GM21367 (cell line): Measurements from ENCODE around the gene PGA4.
"Not testable (repeated sequence)": the region's sequence is repeated elsewhere in the genome, so short reads cannot be mapped to it uniquely, and the experiment has no call there.

Experiments
- ATAC-seq: cut with Tn5 transposase; IDR thresholded peaks from one replicate; pipeline ENCODE4 v1.9.1; 2021; ENCODE audit not compliant: unreplicated experiment

The PGA4 gene

DNA sequence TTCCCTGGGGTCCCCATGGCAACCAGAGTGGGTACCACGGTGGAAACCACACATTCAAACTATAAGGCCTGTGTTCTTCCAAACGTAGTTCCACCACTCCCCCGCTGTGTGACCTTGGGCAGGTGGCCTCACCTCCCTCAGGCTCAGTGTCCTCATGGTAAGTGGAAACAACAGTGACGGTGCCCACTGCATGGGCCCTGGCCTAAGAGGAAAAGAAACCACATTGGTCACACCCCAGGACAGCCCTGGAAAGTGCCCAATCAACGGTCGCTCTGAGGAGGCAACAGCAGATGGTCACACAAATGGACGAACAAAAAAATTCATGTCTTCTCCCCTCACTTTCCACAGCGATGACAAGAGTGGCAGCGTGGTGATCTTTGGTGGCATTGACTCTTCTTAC, 25.9 kb downstream of the PGA4 start:
- ATAC-seq, result not testable (repeated sequence)

DNA sequence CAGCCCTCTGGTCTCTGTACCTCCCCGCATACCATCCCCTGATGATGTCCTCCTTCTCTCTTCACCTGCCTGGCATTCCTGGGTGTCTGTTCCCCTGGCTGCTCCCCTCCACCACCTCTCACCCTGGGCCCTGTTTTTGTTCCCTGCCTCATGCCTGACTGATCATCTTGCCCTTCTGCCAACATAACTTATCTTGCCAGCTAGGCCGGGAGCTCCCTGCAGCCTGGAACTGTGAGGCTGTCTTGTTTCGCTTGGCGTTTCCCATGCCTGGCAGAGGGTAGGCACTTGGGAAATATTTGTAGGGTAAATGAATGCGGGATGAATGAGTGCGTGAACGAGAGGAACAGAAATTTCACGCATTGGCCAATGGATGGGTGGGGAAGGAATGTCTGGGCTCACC, 27.1 kb downstream of the PGA4 start:
- not testable (repeated sequence) for ATAC-seq

DNA sequence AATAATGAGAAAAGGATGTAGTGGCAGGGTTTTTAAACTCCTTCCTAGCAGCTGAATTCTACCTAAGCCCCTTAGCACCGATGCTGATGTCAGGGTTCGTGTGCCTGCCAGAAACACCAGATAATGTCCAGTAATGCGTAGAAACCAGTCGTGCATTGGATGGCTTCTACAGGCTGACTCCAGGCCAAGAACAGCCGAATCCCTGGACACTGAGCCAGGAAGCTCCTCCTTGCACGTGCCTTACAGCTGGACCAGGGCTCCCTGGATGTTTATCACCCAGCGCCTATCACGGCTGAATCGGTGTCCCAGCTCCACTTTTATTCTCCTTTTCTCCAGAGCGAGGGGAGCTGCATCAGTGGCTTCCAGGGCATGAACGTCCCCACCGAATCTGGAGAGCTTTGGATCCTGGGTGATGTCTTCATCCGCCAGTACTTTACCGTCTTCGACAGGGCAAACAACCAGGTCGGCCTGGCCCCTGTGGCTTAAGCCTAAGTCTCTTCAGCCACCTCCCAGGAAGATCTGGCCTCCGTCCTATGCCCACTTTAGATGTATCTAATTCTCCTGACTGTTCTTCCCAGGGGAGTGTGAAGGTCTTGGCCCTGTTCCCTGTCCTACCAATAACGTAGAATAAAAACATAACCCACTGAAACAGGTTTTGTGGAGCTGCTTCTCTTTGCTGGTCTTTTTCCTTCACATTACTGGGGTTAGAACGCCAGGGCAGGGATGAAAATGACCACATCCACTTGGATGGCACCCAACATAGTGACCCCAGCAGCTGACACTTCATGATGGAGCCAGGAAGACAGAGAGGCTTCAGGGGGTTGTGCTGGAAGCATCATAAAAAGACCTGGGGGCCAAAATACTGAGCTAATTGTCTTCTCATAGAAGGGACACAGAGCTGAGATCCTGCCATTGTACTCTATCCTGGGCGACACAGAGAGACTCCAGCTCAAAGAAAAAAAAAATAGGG, 28.9 kb downstream of the PGA4 start:
- ATAC-seq, result not testable (repeated sequence)

DNA sequence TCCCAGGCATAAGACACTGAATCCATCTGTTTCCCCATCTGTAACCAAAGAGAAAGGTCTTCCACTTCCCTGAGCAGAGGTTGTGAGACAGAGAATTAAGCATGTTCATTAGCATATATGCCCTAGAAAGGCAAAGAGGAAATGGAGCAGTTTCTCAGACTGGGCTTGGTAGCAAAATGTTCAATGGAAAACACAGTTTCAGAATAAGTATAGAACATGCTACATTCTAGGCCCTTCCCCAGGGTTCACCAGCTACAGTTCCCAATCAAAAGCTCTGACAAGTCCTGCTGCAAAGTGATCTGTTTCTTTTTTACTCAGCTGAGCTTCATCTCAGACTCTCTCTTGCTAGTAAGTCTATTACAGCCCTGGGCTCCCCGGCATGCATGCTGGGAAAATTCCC, 30.2 kb downstream of the PGA4 start:
- not testable (repeated sequence) for ATAC-seq

DNA sequence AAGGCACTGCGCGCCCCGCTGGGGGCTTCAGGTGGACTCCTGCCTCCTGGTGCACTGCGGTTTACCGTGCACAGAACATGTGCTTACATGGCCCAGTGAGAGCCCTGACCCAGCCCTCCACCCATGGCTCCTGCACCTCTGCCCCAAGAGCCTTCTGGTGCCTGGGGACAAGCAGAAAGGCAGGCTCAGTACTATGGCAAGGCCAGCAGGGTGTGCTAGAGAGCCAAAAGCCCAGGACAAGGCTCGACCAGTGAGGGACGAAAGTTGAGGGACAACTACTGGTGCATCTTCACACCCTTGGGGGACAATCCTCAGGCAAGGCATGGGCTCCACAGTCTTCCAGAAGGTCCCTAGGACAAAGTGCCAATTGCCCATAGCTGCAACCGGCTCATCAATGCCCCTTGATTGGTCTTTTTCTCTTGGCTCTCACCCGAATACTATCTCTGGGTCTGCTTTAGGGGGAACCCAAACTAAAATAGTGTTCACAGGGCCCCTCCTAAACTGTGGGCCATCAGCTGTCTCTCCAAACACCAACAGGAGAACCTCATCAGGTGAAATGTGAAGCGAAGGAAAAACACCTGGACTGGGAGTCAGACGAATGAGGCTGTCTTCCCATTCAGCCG, 32.4 kb downstream of the PGA4 start:
- peak; percentile 55 for ATAC-seq

DNA sequence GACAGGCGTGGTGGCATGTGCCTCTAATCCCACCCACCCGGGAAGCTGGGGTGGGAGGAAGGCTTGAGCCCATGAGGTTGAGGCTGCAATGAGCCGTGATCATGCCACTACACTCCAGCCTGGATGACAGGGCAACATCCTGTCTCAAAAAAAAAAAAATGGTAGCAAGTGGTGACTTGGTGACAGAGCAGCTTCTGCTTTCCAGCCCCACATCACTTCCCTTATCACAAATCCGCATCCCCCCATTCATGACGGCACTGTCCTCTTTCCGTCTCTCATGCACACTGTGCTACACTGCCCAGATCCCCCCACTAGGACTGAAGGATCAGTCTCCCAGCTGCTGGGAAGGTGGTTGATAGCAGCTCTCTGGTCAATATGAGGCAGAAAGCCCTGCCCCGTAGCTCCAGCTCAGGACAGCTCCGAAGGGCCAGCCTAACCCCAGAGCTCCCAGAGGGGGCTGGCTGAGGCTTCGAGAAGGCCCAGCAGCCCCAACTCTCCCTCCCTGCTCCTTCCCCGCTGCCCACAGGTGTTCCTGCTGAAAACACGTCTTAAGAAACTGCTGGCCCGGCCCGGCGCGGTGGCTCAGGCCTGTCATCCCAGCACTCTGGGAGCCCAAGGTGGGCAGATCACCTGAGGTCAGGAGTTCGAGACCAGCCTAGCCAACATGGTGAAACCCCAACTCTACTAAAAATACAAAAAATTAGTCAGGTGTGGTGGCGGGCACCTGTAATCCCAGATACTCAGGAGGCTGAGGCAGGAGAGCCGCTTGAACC, 34.7 kb downstream of the PGA4 start:
- no peak for ATAC-seq

DNA sequence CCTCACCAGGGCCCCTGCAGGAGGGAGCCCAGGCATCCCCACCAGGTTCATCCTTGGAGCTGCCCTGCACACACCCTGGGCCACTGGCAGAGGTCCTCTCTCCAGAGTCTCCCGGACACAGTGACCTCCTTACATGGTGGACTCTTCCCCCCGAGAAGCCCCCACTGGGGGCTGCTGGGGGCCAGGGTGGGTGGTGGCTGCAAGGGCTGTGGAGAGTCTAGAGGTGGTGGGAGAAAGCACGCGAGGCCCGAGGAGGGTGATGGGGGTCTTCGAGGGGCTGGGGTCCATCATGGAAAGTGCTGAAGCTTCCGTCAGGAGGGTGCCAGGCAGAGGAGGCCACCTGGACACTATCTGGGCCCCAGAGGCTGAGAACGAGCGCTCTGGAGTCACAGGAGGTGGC, 36.4 kb downstream of the PGA4 start:
- no peak for ATAC-seq

DNA sequence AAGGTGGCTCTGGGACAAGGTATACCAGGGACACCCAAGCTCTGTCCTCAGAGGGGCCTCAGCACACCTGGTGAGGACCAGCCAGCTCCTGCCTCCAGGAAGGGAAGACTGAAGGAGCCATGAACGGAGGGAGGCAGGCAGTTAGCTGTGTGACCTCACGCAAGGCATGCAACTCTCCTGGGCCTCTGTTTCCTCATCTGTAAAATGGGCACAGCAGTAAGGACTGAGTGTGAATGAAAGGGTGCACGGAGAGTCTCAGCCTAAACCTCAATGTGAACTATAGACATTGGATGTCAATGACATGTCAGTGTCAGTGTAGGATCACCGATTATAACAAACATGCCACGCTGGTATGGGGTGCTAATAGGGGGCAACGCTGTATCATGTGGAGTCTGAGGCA, 37.2 kb downstream of the PGA4 start:
- ATAC-seq, result no peak

DNA sequence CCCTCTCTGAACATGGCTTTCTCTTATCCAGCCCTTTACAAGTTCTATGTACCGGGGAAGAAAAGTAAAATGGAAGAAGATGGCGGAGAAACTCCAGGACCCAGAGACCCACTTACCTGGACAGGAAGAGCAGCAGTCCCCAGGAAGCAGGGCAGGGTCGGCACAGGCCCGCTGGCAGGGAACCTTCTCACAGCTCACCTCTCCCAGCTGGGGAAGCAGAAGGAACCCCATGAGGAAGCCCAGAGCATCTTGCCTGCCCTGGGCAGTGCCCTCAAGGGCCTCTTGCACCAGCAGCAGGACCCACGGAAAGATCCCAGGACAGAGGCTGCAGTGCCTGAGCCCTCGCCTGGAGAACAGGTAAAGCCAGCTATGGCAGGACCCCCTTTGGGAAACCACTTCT, 42.2 kb downstream of the PGA4 start:
- ATAC-seq, result no peak

DNA sequence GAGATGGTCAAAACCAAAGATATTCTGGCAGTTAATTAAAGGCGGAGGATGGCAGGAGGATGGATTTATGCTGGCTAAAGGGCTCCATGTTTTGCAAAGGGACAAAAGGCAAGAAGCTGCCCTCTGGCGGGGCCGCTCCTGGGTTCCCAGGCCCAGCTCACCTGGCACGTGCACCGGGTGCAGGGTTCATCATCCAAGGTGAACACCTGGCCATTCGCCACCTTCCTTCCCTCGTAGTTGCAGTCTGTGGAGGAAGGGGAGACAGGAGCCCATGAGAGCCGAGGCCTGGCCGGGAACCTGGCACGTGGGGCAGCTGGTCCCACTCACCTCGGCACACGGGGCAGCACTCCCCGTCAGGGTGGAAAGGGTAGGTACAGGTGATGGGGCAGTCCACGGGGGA, 42.6 kb downstream of the PGA4 start:
- no peak for ATAC-seq

DNA sequence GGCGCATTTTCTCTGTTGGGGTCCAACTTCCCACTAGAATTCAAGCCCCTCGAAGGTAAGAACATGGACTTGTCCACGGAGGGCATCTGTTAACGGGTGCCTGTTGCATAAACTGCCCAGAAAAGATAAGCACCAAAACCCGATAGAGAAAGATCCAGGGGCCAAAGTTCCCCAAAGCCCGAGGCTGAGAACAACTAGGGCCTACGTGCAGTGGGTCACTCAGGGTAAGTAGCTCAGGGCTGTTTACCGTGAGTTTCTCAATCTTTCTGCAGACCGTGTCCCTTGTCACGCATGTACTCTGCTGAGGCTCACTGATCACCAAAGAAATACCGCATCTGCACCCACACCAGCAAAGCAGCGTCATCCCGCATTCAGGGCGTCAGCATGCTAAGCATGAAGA, 43.2 kb downstream of the PGA4 start:
- no peak for ATAC-seq

DNA sequence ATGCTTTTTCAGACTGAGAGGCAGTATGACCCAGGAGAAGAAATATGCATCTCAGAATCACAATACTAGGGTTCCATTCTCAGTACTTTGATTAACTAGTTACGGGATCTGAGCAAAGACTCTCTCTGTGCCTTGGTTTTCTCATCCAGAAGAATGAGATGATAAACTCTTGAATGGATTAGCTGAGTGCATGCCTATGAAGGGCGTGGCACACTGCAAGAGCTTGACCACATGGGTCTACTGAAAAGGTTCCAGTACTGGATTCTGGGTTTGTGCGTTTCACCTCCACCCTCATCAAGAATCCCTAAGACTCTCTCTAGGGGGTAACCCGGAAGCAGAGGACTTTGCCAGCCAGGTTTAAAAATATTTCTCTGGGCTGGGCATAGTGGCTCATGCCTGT, 44.5 kb downstream of the PGA4 start:
- no peak for ATAC-seq

DNA sequence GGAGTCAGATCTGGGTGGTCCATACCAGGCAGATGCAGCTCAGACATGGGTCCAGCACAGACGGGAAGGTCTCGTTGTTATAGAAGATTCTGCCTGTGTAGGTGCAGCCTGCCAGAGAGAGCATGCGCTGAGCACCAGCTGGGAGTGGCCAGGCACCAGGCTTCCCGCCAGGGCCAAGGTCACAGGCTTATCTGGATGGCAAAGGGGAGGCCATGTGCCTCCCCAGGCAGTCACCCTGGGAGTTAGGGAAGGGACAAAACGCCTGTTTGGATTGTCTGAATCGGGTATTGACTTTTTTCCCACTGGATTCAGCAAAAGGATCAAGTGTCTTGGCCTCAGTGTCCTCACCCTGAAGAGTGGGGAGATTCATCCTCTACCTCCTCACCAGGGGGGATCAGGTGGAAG, 45.3 kb downstream of the PGA4 start:
- ATAC-seq, result no peak

DNA sequence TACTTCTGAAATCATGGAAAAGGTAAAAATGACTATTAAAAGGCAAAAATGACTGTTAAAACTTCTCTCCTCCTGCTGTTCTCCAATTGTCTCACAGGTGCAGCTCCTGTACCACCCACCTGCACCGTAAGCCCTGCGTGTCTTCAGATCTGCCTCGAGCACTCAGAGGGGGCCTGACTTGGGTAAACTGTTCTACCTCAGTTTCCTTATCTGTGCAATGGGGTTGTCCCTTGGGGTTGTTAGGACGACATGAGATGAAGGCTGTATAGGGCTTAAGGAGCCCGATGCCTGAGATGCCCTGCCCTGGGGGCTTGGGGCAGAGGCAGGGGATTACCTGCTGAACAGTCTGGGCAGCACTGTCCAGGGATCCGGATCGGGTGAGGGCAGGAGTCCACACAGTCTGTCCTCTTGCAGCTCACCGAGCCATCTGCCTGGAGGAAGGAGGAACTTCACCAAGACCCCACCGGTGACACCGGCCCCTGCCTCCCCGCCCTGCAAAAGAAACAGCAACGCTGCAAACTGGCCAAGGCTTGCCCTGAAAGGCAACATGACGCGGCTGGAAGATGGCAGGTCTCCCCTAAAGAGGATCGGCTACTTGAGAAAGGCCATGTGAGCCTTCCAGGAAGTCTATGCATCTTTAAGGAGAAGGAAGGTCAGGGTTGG, 46.6 kb downstream of the PGA4 start:
- ATAC-seq, result no peak

DNA sequence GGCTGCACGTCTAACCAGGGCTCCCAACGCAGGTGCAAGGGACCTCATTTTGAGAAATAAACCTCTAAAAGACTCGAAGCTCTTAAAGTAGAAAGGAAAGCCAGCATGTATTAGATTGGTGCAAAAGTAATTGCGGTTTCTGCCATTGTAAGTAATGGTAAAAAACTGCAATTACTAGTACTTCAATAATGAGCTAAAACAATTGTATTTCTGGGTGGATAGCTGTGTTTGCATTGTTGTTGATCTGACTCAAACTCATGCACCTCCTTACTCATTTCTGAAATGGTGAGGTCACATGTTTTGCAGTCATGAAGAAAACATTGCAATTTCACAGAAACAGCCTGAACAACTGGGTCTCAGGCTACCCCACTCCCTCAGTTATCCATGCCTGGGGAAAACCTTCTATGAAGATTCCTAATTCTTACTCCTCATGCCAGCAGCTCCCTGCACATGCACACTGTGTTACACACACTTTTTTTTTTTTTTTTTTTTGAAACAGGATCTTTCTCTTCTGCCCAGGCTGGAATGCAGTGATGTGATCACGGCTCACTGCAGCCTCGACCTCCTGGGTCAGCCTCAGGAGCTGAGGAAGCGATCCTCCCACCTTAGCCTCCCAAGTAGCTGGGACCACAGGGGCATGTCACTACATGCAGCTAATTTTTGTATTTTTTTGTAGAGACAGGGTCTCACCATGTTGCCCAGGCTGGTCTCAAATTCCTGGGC, 48.4 kb downstream of the PGA4 start:
- no peak for ATAC-seq

DNA sequence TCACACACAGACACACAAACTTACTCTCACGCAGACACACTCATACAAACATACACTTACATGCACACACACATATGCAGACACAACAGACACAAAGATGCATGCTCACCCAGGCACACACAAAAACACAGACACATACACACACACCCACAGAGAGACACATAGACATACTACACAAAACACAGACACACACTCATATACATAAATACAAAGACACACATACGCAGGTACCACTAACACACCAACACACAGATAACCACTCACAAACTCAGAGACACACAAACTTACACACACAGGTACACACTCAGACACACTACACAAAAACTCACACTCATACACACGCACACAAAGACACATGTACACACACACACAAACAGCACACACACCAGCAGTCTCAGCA, 50.6 kb downstream of the PGA4 start:
- ATAC-seq, result no peak

DNA sequence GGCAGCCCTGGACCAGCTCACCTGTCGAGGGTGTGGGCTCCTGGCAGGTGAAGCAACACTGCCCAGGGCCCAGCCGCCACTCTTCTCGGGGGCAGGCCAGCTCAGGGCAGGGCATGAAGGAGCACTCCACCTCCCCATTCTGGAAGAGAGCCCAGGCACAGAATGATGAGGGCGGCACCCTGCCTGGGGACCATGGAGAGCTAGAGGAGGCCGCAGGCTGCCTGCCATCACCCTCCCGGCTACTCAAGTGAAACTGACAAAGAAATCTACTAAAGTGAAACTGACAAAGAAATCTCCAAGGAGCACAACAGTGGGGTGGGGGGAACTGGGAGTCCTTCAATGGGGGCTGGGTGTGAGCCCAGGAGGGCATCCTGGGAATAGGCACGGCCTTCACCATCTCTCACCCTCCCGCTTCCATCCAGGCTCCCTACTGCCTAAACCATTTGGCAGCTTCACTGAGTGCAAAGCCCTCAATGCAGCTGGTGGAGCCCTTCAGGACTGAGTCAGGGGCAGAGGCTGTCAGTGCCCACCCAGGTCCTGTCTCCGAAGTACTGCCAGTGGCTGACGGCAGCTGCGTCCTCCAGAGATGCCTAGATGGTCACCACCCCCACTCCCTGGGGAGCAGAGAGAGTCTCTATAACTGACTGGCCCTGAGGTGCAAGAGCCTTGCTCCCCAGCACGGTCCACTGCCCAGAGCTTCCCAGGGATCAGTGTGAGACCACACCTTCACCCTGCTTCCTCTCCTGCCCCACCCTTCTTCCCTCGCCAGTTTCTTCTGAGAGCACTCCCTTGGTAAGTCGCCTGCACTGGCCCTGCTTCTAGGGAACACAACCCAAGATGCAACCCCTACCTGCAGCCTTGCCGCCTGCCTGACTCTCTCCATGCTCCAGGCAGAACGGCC, 51.3 kb downstream of the PGA4 start:
- no peak for ATAC-seq

DNA sequence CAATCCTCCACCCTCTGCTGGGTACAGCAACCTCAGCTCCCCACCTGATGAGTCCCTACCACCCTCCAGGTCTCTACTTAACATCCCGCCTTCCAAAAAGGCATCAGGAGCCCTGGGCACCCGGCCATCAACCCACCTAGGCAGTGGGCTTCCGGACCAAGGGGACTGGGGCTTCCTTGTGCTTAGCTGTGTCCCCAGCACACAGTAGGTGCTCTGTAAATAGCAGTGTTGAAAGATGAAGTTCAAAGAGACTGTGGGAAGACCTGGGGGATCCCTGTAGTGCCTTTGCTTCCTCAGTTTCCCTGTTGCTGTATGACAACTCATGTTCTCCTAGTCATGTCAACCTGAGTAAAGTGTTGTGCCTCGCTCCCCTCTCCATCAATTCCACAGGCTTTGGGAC, 51.9 kb downstream of the PGA4 start:
- ATAC-seq, result no peak

DNA sequence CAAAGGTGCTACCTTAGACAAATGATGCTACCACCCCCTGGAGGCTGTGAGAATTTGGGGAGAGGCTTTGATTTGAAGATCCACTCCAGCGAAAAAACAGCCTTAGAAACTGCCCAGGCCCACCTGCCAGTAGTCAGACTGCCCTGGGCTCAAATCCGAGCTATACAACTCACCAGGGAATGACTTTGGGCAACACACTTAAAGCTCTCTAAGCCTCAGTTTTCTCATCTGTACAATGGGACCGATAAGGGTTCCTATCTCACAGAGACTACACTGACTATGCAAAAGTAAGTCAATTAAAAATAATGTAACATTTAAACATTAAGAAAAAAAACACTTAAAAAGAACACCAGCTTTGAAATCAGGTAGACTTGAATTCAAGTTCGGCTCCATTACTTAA, 53.0 kb downstream of the PGA4 start:
- no peak for ATAC-seq
